ENCODE data around the gene HADH. TPM values are rescaled to one million over a fixed set of nuclear protein-coding genes. Genes with fewer than 3 reads are reported as not detected.

The HADH gene
- total and polyA plus RNA-seq, 5 donors from 2014 or later, result 11.6 to 37.3 (median 31.9) TPM

Other genes starting within 250 kb of the HADH start
- not detected for gene SGMS2, start 165.0 kb upstream of the HADH start, total RNA-seq
- gene SGMS2, start 165.0 kb upstream of the HADH start, polyA plus RNA-seq, result not detected
- gene CYP2U1, start 58.3 kb upstream of the HADH start, total RNA-seq, result 2.1 TPM
- gene CYP2U1, start 58.3 kb upstream of the HADH start, polyA plus RNA-seq, result 1 to 10 TPM; 1.1 to 2.6 (median 1.8) TPM
- gene LEF1, start 179.0 kb downstream of the HADH start, total RNA-seq, result 469 TPM
- gene LEF1, start 179.0 kb downstream of the HADH start, polyA plus RNA-seq, result 100 to 1,000 TPM; 465 to 627 (median 565) TPM

Measured in CD4-positive, CD25-positive, alpha-beta regulatory T cell (primary cell).